A673 (cell line): ENCODE data around the gene WBP2. TPM values are rescaled to one million over a fixed set of nuclear protein-coding genes. Genes with fewer than 3 reads are reported as not detected.

Experiments
- BruUV-seq: library from RNA; stranded (reverse); fragments of 400-500 nt; replicated peaks from 2 replicates; lab custom pipeline; 2021; lab: Mats Ljungman, UMichigan
- CTCF ChIA-PET: fragments of 300-600 bp; sonication (Branson Sonifier 250); formaldehyde crosslinking; loops from one replicate; lab custom pipeline; 2022; ENCODE audit warnings: antibody characterized with exemption; lab: Charles Lee
- POLR2A ChIA-PET: fragments of 300-600 bp; sonication (Branson Sonifier 250); formaldehyde crosslinking; loops from one replicate; lab custom pipeline; 2022; ENCODE audit warnings: antibody characterized with exemption; ENCODE audit not compliant: low non-redundant PET; lab: Charles Lee
- DNase-seq: peaks from one replicate; pipeline ENCODE4 v3.0.0-alpha.2; 2015; ENCODE audit warnings: low spot score
- H3K27ac ChIP-seq: fragments of 200-600 bp; sonication (generic); 2 replicates; pipeline ENCODE4 v1.5.1; 2016; ENCODE audit warnings: mixed run types, low read depth, mild to moderate bottlenecking, mixed read lengths, antibody characterized with exemption, low read length; ENCODE audit not compliant: poor library complexity, severe bottlenecking
- H3K27me3 ChIP-seq: fragments of 200-600 bp; sonication (generic); replicated peaks from 2 replicates; pipeline ENCODE4 v1.6.1; 2017; ENCODE audit warnings: mixed run types, low read depth, mild to moderate bottlenecking, mixed read lengths, antibody characterized with exemption, low read length; ENCODE audit not compliant: insufficient read depth, poor library complexity
- H3K36me3 ChIP-seq: fragments of 200-600 bp; sonication (generic); 2 replicates; pipeline ENCODE4 v1.6.1; 2016; ENCODE audit warnings: mixed run types, mild to moderate bottlenecking, mixed read lengths, antibody characterized with exemption, low read length; ENCODE audit not compliant: insufficient read depth, poor library complexity, severe bottlenecking
- H3K4me1 ChIP-seq: fragments of 200-600 bp; sonication (generic); 2 replicates; pipeline ENCODE4 v1.6.1; 2017; ENCODE audit warnings: mixed run types, mild to moderate bottlenecking, mixed read lengths, antibody characterized with exemption, low read length; ENCODE audit not compliant: insufficient read depth, poor library complexity, severe bottlenecking
- H3K4me3 ChIP-seq: fragments of 200-600 bp; sonication (generic); 2 replicates; pipeline ENCODE4 v1.5.1; 2016; ENCODE audit warnings: low read depth, mixed run types, mild to moderate bottlenecking, mixed read lengths, low read length; ENCODE audit not compliant: poor library complexity, severe bottlenecking
- H3K9me3 ChIP-seq: fragments of 200-600 bp; sonication (generic); 2 replicates; pipeline ENCODE4 v1.6.1; 2016; ENCODE audit warnings: mixed run types, low read depth, mild to moderate bottlenecking, mixed read lengths, antibody characterized with exemption, low read length; ENCODE audit not compliant: poor library complexity, severe bottlenecking
- CTCF ChIP-seq: fragments of 300-800, 200-600 bp; sonication (generic); conservative IDR thresholded peaks from 2 replicates; pipeline ENCODE4 v1.5.1; 2017; ENCODE audit warnings: low read depth, mild to moderate bottlenecking, antibody characterized with exemption, low read length, moderate library complexity, mixed read lengths
- EZH2 ChIP-seq: fragments of 200-600 bp; sonication (generic); IDR thresholded peaks from 2 replicates; pipeline ENCODE4 v1.6.1; 2017; ENCODE audit warnings: borderline replicate concordance, low read depth, mild to moderate bottlenecking, mixed read lengths, antibody characterized with exemption, low read length; ENCODE audit not compliant: poor library complexity, severe bottlenecking
- intact Hi-C: fragments of 100-400 bp; cut with micrococcal nuclease; formaldehyde crosslinking; loops from one replicate; pipeline ENCODE4 v1.10.0; 2022; ENCODE audit not compliant: unreplicated experiment
- total RNA-seq: library from RNA; stranded (reverse); gene quantifications from 2 replicates; pipeline ENCODE4 v1.2.3, GENCODE V29; 2021

The WBP2 gene
- total RNA-seq, 1 experiment from 2014 or later, result 70.3 TPM

- no peaks in the 10 kb centered on the region for H3K27me3 ChIP-seq
- H3K27ac ChIP-seq, result no peak overlapping the region
- TF ChIP-seq EZH2, result no peak
- TF ChIP-seq CTCF, result no peak
- H3K9me3 ChIP-seq, result no peaks in the 10 kb centered on the region
- POLR2A ChIA-PET, result no interaction called here
- H3K4me3 ChIP-seq, result no peak overlapping the region
- intact Hi-C loops, result no loop called here
- no peaks in the 10 kb centered on the region for H3K4me1 ChIP-seq
- no peak for DNase-seq
- no TSS peak for BruUV-seq
- peaks cover 22% of the 10 kb centered on the region for H3K36me3 ChIP-seq
- CTCF ChIA-PET, result no interaction called here
These were observed 47.3 kb downstream of the WBP2 start for GRCh38 chr17:75807861-75808260.

GRCh38 chr17:75806822-75807500, 48.2 kb downstream of the WBP2 start:
- ChIA-PET POLR2A (no interaction called here), CTCF (no interaction called here)
- no peaks in the 10 kb centered on the region for H3K4me1 ChIP-seq
- H3K9me3 ChIP-seq, result no peaks in the 10 kb centered on the region
- H3K27me3 ChIP-seq, result no peaks in the 10 kb centered on the region
- no peak for DNase-seq
- H3K4me3 ChIP-seq, result no peak overlapping the region
- intact Hi-C loops, result no loop called here
- no TSS peak for BruUV-seq
- peaks cover 14% of the 10 kb centered on the region for H3K36me3 ChIP-seq
- TF ChIP-seq CTCF (no peak), EZH2 (no peak)
- no peak overlapping the region for H3K27ac ChIP-seq

GRCh38 chr17:75803883-75804282, 51.3 kb downstream of the WBP2 start:
- ChIA-PET POLR2A (no interaction called here), CTCF (interaction anchor here (0.6 kb wide), 1 partner anchor 50 kb away, joined by 5 read pairs; no protein-coding TSS in a partner anchor)
- H3K9me3 ChIP-seq, result no peaks in the 10 kb centered on the region
- intact Hi-C loops, result no loop called here
- H3K27me3 ChIP-seq, result no peaks in the 10 kb centered on the region
- H3K36me3 ChIP-seq, result peaks cover 5% of the 10 kb centered on the region
- H3K4me1 ChIP-seq, result no peaks in the 10 kb centered on the region
- no peak for DNase-seq
- TF ChIP-seq EZH2, result no peak
- TF ChIP-seq CTCF, result no peak
- H3K27ac ChIP-seq, result no peak overlapping the region
- no peak overlapping the region for H3K4me3 ChIP-seq
- no TSS peak for BruUV-seq
